ENCODE data around the gene TBC1D5. TPM values are rescaled to one million over a fixed set of nuclear protein-coding genes. Genes with fewer than 3 reads are reported as not detected.

TBC1D5 gene
- total RNA-seq, 1 experiment from 2014 or later: 33.9 TPM

DNA sequence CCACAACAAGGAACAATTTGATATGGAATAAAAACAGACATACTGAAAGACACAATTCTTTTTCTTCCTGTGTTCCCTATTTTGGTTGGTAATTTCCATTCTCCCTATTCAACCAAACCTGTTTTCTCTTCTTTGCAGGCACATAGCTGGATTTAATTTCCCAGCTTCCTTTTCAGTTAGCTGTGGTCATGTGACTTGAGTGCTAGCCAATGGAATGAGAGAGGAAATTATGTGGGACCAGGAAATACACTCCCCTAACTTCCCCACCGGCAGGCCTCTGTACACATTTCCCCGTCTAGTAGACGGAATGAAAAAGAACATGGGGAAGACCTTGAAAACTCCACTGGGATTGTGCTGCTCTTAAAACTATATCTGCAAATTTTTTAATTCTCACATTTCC, 351.6 kb downstream of the TBC1D5 start:
- H3K9me3 ChIP-seq (ENCODE audit: control insufficient read depth in 1 of 2, insufficient read depth in 1 of 2, low read depth in 1 of 2, low read length in 2 of 2): no peaks in the 10 kb centered on the region
- no peak for ATAC-seq
- intact Hi-C loops (cut with micrococcal nuclease): no loop called here
- no peaks in the 10 kb centered on the region for H3K79me2 ChIP-seq (ENCODE audit: insufficient read depth, low read length)
- ChIA-PET POLR2A (no interaction called here), CTCF (no interaction called here), RAD21 (ENCODE audit: low non-redundant PET in 1 of 2, low total read pairs in 2 of 2, uncharacterized antibody in 2 of 2, unreplicated experiment in 2 of 2) (no interaction called here)
- H3K27ac ChIP-seq (ENCODE audit: low read depth, low read length): no peak overlapping the region
- H3K9me2 ChIP-seq (ENCODE audit: insufficient read depth): no peaks in the 10 kb centered on the region
- H2AFZ ChIP-seq (ENCODE audit: low read depth, low read length, poor library complexity, severe bottlenecking): no peak overlapping the region
- DNase-seq (ENCODE audit: low read depth, low spot score): no peak
- no peaks in the 10 kb centered on the region for H3K27me3 ChIP-seq (ENCODE audit: insufficient read depth, low read length)
- TF ChIP-seq, protein P1, sequence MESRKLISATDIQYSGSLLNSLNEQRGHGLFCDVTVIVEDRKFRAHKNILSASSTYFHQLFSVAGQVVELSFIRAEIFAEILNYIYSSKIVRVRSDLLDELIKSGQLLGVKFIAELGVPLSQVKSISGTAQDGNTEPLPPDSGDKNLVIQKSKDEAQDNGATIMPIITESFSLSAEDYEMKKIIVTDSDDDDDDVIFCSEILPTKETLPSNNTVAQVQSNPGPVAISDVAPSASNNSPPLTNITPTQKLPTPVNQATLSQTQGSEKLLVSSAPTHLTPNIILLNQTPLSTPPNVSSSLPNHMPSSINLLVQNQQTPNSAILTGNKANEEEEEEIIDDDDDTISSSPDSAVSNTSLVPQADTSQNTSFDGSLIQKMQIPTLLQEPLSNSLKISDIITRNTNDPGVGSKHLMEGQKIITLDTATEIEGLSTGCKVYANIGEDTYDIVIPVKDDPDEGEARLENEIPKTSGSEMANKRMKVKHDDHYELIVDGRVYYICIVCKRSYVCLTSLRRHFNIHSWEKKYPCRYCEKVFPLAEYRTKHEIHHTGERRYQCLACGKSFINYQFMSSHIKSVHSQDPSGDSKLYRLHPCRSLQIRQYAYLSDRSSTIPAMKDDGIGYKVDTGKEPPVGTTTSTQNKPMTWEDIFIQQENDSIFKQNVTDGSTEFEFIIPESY (IDR thresholded peaks at IDR 0.05; ENCODE audit: extremely low read depth, insufficient replicate concordance, low read length): no peak
- TF ChIP-seq POLR2A (IDR thresholded peaks at IDR 0.05; ENCODE audit: borderline replicate concordance, extremely low read depth, insufficient read depth, insufficient read length) (no peak), EGR1 (IDR thresholded peaks at IDR 0.05; ENCODE audit: low read depth) (no peak), EZH2phosphoT487 (IDR thresholded peaks at IDR 0.05; ENCODE audit: borderline replicate concordance) (no peak), YY1 (IDR thresholded peaks at IDR 0.05; ENCODE audit: extremely low read depth, insufficient replicate concordance, low read depth, low read length) (no peak), TCF7L2 (IDR thresholded peaks at IDR 0.05; ENCODE audit: borderline replicate concordance, extremely low read depth, insufficient read depth, insufficient read length) (no peak), FOSL1 (IDR thresholded peaks at IDR 0.05; ENCODE audit: low read depth) (no peak), ZFX (IDR thresholded peaks at IDR 0.05) (no peak), CEBPB (IDR thresholded peaks at IDR 0.05; ENCODE audit: low read depth) (no peak), JUND (IDR thresholded peaks at IDR 0.05) (no peak), CBX3 (IDR thresholded peaks at IDR 0.05; ENCODE audit: low read depth) (no peak), ZNF274 (IDR thresholded peaks at IDR 0.05; ENCODE audit: low read depth, low read length) (no peak), RAD21 (IDR thresholded peaks at IDR 0.05; ENCODE audit: low read depth) (no peak), SIN3A (IDR thresholded peaks at IDR 0.05; ENCODE audit: low read depth) (no peak), POLR2AphosphoS5 (IDR thresholded peaks at IDR 0.05; ENCODE audit: low read depth, low read length) (no peak), EZH2 (IDR thresholded peaks at IDR 0.05) (no peak)
- TF ChIP-seq, protein P2, sequence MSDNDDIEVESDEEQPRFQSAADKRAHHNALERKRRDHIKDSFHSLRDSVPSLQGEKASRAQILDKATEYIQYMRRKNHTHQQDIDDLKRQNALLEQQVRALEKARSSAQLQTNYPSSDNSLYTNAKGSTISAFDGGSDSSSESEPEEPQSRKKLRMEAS (IDR thresholded peaks at IDR 0.05): no peak
- TF ChIP-seq, protein P3, sequence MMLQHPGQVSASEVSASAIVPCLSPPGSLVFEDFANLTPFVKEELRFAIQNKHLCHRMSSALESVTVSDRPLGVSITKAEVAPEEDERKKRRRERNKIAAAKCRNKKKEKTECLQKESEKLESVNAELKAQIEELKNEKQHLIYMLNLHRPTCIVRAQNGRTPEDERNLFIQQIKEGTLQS (IDR thresholded peaks at IDR 0.05): no peak
- TF ChIP-seq, protein P4, sequence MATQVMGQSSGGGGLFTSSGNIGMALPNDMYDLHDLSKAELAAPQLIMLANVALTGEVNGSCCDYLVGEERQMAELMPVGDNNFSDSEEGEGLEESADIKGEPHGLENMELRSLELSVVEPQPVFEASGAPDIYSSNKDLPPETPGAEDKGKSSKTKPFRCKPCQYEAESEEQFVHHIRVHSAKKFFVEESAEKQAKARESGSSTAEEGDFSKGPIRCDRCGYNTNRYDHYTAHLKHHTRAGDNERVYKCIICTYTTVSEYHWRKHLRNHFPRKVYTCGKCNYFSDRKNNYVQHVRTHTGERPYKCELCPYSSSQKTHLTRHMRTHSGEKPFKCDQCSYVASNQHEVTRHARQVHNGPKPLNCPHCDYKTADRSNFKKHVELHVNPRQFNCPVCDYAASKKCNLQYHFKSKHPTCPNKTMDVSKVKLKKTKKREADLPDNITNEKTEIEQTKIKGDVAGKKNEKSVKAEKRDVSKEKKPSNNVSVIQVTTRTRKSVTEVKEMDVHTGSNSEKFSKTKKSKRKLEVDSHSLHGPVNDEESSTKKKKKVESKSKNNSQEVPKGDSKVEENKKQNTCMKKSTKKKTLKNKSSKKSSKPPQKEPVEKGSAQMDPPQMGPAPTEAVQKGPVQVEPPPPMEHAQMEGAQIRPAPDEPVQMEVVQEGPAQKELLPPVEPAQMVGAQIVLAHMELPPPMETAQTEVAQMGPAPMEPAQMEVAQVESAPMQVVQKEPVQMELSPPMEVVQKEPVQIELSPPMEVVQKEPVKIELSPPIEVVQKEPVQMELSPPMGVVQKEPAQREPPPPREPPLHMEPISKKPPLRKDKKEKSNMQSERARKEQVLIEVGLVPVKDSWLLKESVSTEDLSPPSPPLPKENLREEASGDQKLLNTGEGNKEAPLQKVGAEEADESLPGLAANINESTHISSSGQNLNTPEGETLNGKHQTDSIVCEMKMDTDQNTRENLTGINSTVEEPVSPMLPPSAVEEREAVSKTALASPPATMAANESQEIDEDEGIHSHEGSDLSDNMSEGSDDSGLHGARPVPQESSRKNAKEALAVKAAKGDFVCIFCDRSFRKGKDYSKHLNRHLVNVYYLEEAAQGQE (IDR thresholded peaks at IDR 0.05; ENCODE audit: low read depth): no peak
- H3K4me2 ChIP-seq (ENCODE audit: low read length): no peak overlapping the region
- H3K4me3 ChIP-seq (replicated peaks in 1 of 2; ENCODE audit: low read depth in 1 of 2, low read length in 2 of 2): no peak overlapping the region
- no peaks in the 10 kb centered on the region for H4K20me1 ChIP-seq (ENCODE audit: insufficient read depth)
- H3K36me3 ChIP-seq (ENCODE audit: control insufficient read depth in 1 of 2, insufficient read depth in 2 of 2, low read length in 2 of 2): no peaks in the 10 kb centered on the region
- no peak overlapping the region for H3K9ac ChIP-seq (ENCODE audit: low read length)
- no peaks in the 10 kb centered on the region for H3K4me1 ChIP-seq (ENCODE audit: control insufficient read depth in 1 of 2, insufficient read depth in 2 of 2, low read length in 2 of 2)
- BruUV-seq (replicated peaks): no TSS peak

All from HCT116 (cell line).